ENCODE data around the gene CENPN. TPM values are rescaled to one million over a fixed set of nuclear protein-coding genes. Genes with fewer than 3 reads are reported as not detected.

The CENPN gene
- total RNA-seq, 1 donor from 2014 or later, result 57.2 TPM

- peak; percentile 91 for DNase-seq
These were observed 28.5 kb downstream of the CENPN start, which contains the start of gene ATMIN for GRCh38 chr16:81035398-81035974. ATMIN (plus strand) TSS chr16:81035842; CDS start chr16:81035871, 29 bp downstream.

GRCh38 chr16:81035975-81036750, 29.1 kb downstream of the CENPN start:
- peak; percentile 52 for DNase-seq

- peak; percentile 63 for DNase-seq
These were observed 29.8 kb downstream of the CENPN start for GRCh38 chr16:81036751-81037350.

GRCh38 chr16:81040131-81040530, 33.1 kb downstream of the CENPN start:
- no peak for DNase-seq

- DNase-seq, result no peak
These were observed 33.8 kb downstream of the CENPN start for GRCh38 chr16:81040842-81041241.

GRCh38 chr16:81041696-81042095, 34.7 kb downstream of the CENPN start:
- DNase-seq, result no peak

GRCh38 chr16:81042821-81043220, 35.8 kb downstream of the CENPN start:
- no peak for DNase-seq

- DNase-seq, result no peak
These were observed 46.7 kb downstream of the CENPN start for GRCh38 chr16:81053761-81054160.

GRCh38 chr16:81060576-81061306, 53.7 kb downstream of the CENPN start:
- DNase-seq, result no peak

- DNase-seq, result no peak
These were observed 54.3 kb downstream of the CENPN start for GRCh38 chr16:81061307-81061640.

GRCh38 chr16:81061871-81062608, 55.0 kb downstream of the CENPN start:
- no peak for DNase-seq

GRCh38 chr16:81066681-81067080, 59.7 kb downstream of the CENPN start:
- DNase-seq, result no peak

- DNase-seq, result no peak
These were observed 60.2 kb downstream of the CENPN start for GRCh38 chr16:81067166-81067565.

- DNase-seq, result no peak
These were observed 62.0 kb downstream of the CENPN start for GRCh38 chr16:81069063-81069462.

GRCh38 chr16:81070979-81071378, 64.0 kb downstream of the CENPN start:
- DNase-seq, result no peak

GRCh38 chr16:81071805-81072204, 64.8 kb downstream of the CENPN start:
- DNase-seq, result no peak

- no peak for DNase-seq
These were observed 66.7 kb downstream of the CENPN start for GRCh38 chr16:81073560-81074330.

GRCh38 chr16:81076566-81077075, 69.6 kb downstream of the CENPN start:
- DNase-seq, result peak; percentile 87

- DNase-seq, result peak; percentile 98
These were observed 70.3 kb downstream of the CENPN start, which contains the start of gene C16orf46 for GRCh38 chr16:81077076-81077940. C16orf46 (minus strand) TSS chr16:81077238; CDS start chr16:81063955, 13,283 bp downstream.

- DNase-seq, result no peak
These were observed 73.2 kb downstream of the CENPN start for GRCh38 chr16:81080233-81080632.

Data from dermis blood vessel endothelial cell (primary cell).